ENCODE results near the gene GPHN. TPM values are rescaled to one million over a fixed set of nuclear protein-coding genes. Genes with fewer than 3 reads are reported as not detected.

Gene GPHN
- total and polyA plus RNA-seq, 2 donors (not counting 3 experiments of a cell fraction or from before 2014, with no cell fraction given) = 5.1 to 23.2 TPM

DNA sequence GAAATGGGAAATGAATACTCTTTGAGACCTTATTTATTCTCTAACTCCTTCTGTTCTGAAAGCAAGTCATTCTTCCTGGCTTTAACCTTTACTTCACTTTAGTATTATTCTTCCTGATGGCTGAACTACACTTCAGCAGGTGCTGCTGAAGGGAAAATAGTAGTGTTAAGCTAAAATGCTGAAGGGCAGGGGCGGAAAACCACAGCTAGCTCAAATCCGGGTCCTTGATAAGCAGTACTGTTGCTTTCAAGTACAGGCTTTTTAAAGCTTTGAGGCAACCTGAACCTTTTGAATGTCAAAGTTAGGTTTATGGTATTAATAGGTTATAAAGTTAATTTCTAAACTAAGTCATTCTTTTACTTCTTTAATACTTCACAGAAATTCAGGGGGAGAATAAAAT, 11.0 kb upstream of the GPHN start:
- H2AFZ ChIP-seq (ENCODE audit: low read depth, low read length) = no peak overlapping the region
- no TSS peak for BruUV-seq (replicated peaks)
- no peaks in the 10 kb centered on the region for H3K9me3 ChIP-seq (replicated peaks; ENCODE audit: control insufficient read depth, insufficient read depth, low read length)
- H3K9ac ChIP-seq (replicated peaks; ENCODE audit: extremely low read depth, insufficient read depth, low read length) = no peak overlapping the region
- H4K20me1 ChIP-seq (replicated peaks; ENCODE audit: control insufficient read depth, extremely low read depth, insufficient read depth, low read length) = no peaks in the 10 kb centered on the region
- no peaks in the 10 kb centered on the region for H3K4me1 ChIP-seq (ENCODE audit: control insufficient read depth, extremely low read depth, insufficient read depth, low read length)
- no peak overlapping the region for H3K4me3 ChIP-seq (replicated peaks in 1 of 3; ENCODE audit: insufficient read depth in 1 of 3, low read depth in 1 of 3, low read length in 3 of 3)
- ChIA-PET CTCF (interaction anchor here (1.1 to 2.8 kb wide), 4 partner anchors 11 to 789 kb away, joined by 3 to 9 read pairs (median 5); partner anchors contain the start of gene GPHN), POLR2A (no interaction called here)
- no peak for TF ChIP-seq FOS (IDR thresholded peaks at IDR 0.05; ENCODE audit: borderline replicate concordance, insufficient read depth, low read length)
- no peak for TF ChIP-seq JUN (IDR thresholded peaks at IDR 0.05; ENCODE audit: borderline replicate concordance, insufficient read depth, insufficient read length, low read depth)
- TF ChIP-seq POLR2A (IDR thresholded peaks at IDR 0.05; ENCODE audit: low read depth, low read length) = no peak
- TF ChIP-seq, protein P1, sequence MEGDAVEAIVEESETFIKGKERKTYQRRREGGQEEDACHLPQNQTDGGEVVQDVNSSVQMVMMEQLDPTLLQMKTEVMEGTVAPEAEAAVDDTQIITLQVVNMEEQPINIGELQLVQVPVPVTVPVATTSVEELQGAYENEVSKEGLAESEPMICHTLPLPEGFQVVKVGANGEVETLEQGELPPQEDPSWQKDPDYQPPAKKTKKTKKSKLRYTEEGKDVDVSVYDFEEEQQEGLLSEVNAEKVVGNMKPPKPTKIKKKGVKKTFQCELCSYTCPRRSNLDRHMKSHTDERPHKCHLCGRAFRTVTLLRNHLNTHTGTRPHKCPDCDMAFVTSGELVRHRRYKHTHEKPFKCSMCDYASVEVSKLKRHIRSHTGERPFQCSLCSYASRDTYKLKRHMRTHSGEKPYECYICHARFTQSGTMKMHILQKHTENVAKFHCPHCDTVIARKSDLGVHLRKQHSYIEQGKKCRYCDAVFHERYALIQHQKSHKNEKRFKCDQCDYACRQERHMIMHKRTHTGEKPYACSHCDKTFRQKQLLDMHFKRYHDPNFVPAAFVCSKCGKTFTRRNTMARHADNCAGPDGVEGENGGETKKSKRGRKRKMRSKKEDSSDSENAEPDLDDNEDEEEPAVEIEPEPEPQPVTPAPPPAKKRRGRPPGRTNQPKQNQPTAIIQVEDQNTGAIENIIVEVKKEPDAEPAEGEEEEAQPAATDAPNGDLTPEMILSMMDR (IDR thresholded peaks at IDR 0.05; ENCODE audit: extremely low read depth in 1 of 2, insufficient read depth in 1 of 2, low read depth in 1 of 2, low read length in 2 of 2) = no peak
- no peaks in the 10 kb centered on the region for H3K27me3 ChIP-seq (ENCODE audit: control insufficient read depth in 2 of 2, insufficient read depth in 2 of 2, low read length in 2 of 2)
- dilution Hi-C loops (cut with MboI; ENCODE audit: extremely low pct_ligation_motif_present, low sequenced_read_pairs) = no loop called here
- H3K9me1 ChIP-seq (replicated peaks; ENCODE audit: control insufficient read depth, extremely low read depth, insufficient read depth, low read length) = no peaks in the 10 kb centered on the region
- H3K4me2 ChIP-seq (ENCODE audit: insufficient read depth, low read length) = no peak overlapping the region
- H3K27ac ChIP-seq (ENCODE audit: insufficient read depth, low read depth, low read length) = no peak overlapping the region
- no peak for FAIRE-seq
- no peak for DNase-seq (ENCODE audit: low read depth, low spot score)
- no peaks in the 10 kb centered on the region for H3K79me2 ChIP-seq (ENCODE audit: control insufficient read depth, insufficient read depth, low read length)
- H3K36me3 ChIP-seq (ENCODE audit: control insufficient read depth in 2 of 2, extremely low read depth in 1 of 2, insufficient read depth in 2 of 2, low read length in 2 of 2) = no peaks in the 10 kb centered on the region
- intact Hi-C loops (cut with micrococcal nuclease) = loop anchor here (5.0 to 10.0 kb wide), 2 partner anchors 250 to 1208 kb away; partner anchors contain the start of gene RDH12

DNA sequence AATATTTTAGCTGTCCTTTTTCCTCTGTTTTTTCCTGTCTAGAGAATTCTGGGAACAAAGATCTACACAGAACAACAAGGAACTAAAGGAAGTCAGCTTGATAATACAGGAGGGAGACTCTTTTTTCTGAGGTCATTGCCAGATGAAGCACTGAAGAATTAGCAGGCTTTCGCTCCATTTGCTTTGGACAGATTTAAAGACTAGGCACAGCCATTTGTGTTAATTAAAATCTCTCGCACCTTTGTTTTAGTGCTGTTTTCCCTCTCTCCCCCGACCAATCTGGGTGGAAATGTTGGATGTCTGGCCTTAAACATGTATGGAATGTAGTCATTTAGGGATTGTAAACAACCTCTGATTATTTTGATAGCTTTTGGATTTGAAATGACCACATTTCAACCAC, 9.6 kb upstream of the GPHN start:
- no TSS peak for BruUV-seq (replicated peaks)
- no peaks in the 10 kb centered on the region for H3K9me3 ChIP-seq (replicated peaks; ENCODE audit: control insufficient read depth, insufficient read depth, low read length)
- H3K27ac ChIP-seq (ENCODE audit: insufficient read depth, low read depth, low read length) = no peak overlapping the region
- TF ChIP-seq GATA2 (IDR thresholded peaks at IDR 0.05; ENCODE audit: insufficient read depth, insufficient read length, low read depth, low read length) (no peak), POLR2AphosphoS5 (IDR thresholded peaks at IDR 0.05; ENCODE audit: insufficient read depth, low read depth, low read length) (no peak), POLR2A (IDR thresholded peaks at IDR 0.05; ENCODE audit: low read depth, low read length) (no peak), FOS (IDR thresholded peaks at IDR 0.05; ENCODE audit: borderline replicate concordance, insufficient read depth, low read length) (no peak), JUN (IDR thresholded peaks at IDR 0.05; ENCODE audit: borderline replicate concordance, insufficient read depth, insufficient read length, low read depth) (no peak), MYC (IDR thresholded peaks at IDR 0.05; ENCODE audit: low read depth, low read length) (no peak), EZH2 (IDR thresholded peaks at IDR 0.05; ENCODE audit: borderline replicate concordance, low read depth, low read length, severe bottlenecking) (no peak)
- TF ChIP-seq, protein P2, sequence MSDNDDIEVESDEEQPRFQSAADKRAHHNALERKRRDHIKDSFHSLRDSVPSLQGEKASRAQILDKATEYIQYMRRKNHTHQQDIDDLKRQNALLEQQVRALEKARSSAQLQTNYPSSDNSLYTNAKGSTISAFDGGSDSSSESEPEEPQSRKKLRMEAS (IDR thresholded peaks at IDR 0.05; ENCODE audit: insufficient read depth, insufficient read length) = no peak
- TF ChIP-seq, protein P1 (IDR thresholded peaks at IDR 0.05; ENCODE audit: extremely low read depth in 1 of 2, insufficient read depth in 1 of 2, low read depth in 1 of 2, low read length in 2 of 2) = no peak
- no peaks in the 10 kb centered on the region for H3K79me2 ChIP-seq (ENCODE audit: control insufficient read depth, insufficient read depth, low read length)
- ChIA-PET POLR2A (no interaction called here), CTCF (interaction anchor here (0.8 to 2.8 kb wide), 4 partner anchors 10 to 787 kb away, joined by 3 to 9 read pairs (median 4); partner anchors contain the start of gene GPHN)
- no peak for FAIRE-seq
- no peak overlapping the region for H3K9ac ChIP-seq (replicated peaks; ENCODE audit: extremely low read depth, insufficient read depth, low read length)
- intact Hi-C loops (cut with micrococcal nuclease) (loop anchor here (5.0 to 10.0 kb wide), 2 partner anchors 249 to 1206 kb away; partner anchors contain the start of gene RDH12), dilution Hi-C loops (cut with MboI; ENCODE audit: extremely low pct_ligation_motif_present, low sequenced_read_pairs) (no loop called here)
- no peak overlapping the region for H2AFZ ChIP-seq (ENCODE audit: low read depth, low read length)
- no peak for DNase-seq (ENCODE audit: low read depth, low spot score)
- H4K20me1 ChIP-seq (replicated peaks; ENCODE audit: control insufficient read depth, extremely low read depth, insufficient read depth, low read length) = no peaks in the 10 kb centered on the region
- H3K4me1 ChIP-seq (ENCODE audit: control insufficient read depth, extremely low read depth, insufficient read depth, low read length) = no peaks in the 10 kb centered on the region
- no peaks in the 10 kb centered on the region for H3K36me3 ChIP-seq (ENCODE audit: control insufficient read depth in 2 of 2, extremely low read depth in 1 of 2, insufficient read depth in 2 of 2, low read length in 2 of 2)
- no peaks in the 10 kb centered on the region for H3K9me1 ChIP-seq (replicated peaks; ENCODE audit: control insufficient read depth, extremely low read depth, insufficient read depth, low read length)
- no peak overlapping the region for H3K4me3 ChIP-seq (replicated peaks in 1 of 3; ENCODE audit: insufficient read depth in 1 of 3, low read depth in 1 of 3, low read length in 3 of 3)
- no peaks in the 10 kb centered on the region for H3K27me3 ChIP-seq (ENCODE audit: control insufficient read depth in 2 of 2, insufficient read depth in 2 of 2, low read length in 2 of 2)
- no peak overlapping the region for H3K4me2 ChIP-seq (ENCODE audit: insufficient read depth, low read length)
